IPS-15b (cell line): ENCODE measurements around the gene DNA2.
"Not testable (repeated sequence)": the region's sequence is repeated elsewhere in the genome, so short reads cannot be mapped to it uniquely, and the experiment has no call there.

ENCODE experiments used
- H3K27me3 ChIP-seq: one replicate; pipeline ENCODE4 v1.6.1; 2013; ENCODE audit warnings: low read length; ENCODE audit not compliant: control insufficient read depth, insufficient read depth
- H3K36me3 ChIP-seq: one replicate; pipeline ENCODE4 v1.6.1; 2013; ENCODE audit warnings: low read length; ENCODE audit not compliant: control insufficient read depth, insufficient read depth
- H3K4me1 ChIP-seq: one replicate; pipeline ENCODE4 v1.6.1; 2013; ENCODE audit warnings: mild to moderate bottlenecking, low read length; ENCODE audit not compliant: control insufficient read depth, insufficient read depth
- H3K4me3 ChIP-seq: one replicate; pipeline ENCODE4 v1.5.1; 2013; ENCODE audit warnings: low read depth, low read length
- H3K9ac ChIP-seq: one replicate; pipeline ENCODE4 v1.6.1; 2013; ENCODE audit warnings: low read depth, mild to moderate bottlenecking, low read length
- H3K9me3 ChIP-seq: one replicate; pipeline ENCODE4 v1.6.1; 2013; ENCODE audit warnings: mild to moderate bottlenecking, low read length; ENCODE audit not compliant: control insufficient read depth, insufficient read depth

The DNA2 gene, protein sequence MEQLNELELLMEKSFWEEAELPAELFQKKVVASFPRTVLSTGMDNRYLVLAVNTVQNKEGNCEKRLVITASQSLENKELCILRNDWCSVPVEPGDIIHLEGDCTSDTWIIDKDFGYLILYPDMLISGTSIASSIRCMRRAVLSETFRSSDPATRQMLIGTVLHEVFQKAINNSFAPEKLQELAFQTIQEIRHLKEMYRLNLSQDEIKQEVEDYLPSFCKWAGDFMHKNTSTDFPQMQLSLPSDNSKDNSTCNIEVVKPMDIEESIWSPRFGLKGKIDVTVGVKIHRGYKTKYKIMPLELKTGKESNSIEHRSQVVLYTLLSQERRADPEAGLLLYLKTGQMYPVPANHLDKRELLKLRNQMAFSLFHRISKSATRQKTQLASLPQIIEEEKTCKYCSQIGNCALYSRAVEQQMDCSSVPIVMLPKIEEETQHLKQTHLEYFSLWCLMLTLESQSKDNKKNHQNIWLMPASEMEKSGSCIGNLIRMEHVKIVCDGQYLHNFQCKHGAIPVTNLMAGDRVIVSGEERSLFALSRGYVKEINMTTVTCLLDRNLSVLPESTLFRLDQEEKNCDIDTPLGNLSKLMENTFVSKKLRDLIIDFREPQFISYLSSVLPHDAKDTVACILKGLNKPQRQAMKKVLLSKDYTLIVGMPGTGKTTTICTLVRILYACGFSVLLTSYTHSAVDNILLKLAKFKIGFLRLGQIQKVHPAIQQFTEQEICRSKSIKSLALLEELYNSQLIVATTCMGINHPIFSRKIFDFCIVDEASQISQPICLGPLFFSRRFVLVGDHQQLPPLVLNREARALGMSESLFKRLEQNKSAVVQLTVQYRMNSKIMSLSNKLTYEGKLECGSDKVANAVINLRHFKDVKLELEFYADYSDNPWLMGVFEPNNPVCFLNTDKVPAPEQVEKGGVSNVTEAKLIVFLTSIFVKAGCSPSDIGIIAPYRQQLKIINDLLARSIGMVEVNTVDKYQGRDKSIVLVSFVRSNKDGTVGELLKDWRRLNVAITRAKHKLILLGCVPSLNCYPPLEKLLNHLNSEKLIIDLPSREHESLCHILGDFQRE

DNA sequence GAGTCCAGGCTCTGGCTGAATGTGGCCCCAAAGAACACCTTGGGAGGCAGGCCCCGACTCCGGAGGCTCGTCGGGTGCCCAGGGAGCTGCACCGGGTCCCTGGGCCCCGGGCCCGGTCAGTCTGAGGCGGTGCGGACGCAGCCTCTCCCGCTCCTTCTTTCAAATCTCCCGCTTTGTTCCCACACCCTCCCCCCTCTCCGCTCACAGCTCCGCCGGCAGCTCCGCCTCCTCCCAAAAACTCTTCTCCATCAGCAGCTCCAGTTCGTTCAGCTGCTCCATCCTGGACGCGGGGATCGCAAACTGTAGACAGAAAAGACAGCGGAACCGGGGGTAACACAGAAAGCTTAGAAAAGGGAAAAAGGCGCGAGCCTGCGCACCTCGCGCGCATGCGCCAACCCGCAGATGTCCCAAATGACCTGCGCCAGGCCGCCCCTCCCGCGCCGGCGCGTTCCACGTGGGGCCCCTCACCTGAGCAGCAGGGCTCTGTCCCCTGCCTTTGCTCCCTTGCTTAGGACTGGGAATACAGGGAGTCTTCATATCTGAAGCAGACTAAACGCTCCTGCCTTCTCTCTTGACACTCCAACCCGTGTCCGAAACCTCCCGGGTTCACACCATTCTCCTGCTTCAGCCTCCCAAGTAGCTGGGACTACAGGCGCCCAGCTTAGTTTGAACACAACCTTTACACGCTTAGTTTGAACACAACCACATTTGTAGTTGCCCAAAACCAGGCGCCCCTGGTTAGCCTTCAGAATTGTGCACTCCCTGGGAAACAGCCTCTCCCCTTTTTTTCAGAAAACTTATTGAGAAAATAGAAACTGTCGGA is at the start of gene DNA2:
TSS of gene DNA2 (minus strand) at position 388 of the 823 bp plus-strand sequence. CDS start at position 279, 109 bp downstream.
- Histone ChIP-seq H3K36me3 (peaks cover 9% of the 10 kb centered on the region), H3K9ac (peak within 1 kb of the TSS; percentile 87), H3K9me3 (no peaks in the 10 kb centered on the region), H3K4me1 (peaks cover 3% of the 10 kb centered on the region), H3K27me3 (no peaks in the 10 kb centered on the region), H3K4me3 (peak within 1 kb of the TSS; percentile 86)

DNA sequence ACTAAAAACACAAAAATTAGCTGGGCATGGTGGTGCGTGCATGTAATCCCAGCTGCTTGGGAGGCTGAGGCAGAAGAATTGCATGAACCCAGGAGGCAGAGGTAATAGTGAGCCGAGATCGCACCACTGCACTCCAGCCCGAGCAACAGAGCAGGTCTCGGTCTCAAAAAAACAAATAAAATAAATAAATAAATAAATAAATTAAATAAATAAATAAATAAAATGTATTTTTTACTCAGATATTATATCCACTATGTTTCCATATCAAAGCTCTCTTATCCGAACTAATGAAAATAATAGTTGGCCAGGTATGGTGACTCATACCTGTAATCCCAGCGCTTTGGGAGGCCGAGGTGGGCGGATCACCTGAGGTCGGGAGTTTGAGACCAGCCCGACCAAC is 46.8 kb upstream of the DNA2 start:
- not testable (repeated sequence) for H3K9ac ChIP-seq, H3K4me3 ChIP-seq, H3K4me1 ChIP-seq, H3K36me3 ChIP-seq, H3K27me3 ChIP-seq, H3K9me3 ChIP-seq

DNA sequence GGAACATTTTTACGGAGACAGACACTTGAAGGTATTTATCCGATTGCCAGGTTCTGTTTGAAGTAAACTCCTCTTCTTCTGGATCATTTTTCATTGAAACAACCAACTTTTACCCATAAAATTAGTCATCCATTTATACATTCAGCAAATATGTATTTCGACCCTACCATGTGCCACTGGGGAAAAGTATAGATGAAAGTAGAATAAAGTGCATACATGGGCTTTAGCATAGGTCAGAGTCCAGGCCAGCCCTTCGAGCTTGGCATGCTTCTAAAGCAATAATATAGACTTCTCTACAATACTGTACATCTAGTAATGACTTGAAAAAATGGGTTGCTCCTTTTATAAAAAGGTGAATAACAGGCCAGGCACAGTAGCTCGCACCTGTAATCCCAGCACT is 45.4 kb upstream of the DNA2 start:
- Histone ChIP-seq H3K9me3 (no peaks in the 10 kb centered on the region), H3K4me3 (no peak overlapping the region), H3K36me3 (no peaks in the 10 kb centered on the region), H3K9ac (no peak overlapping the region), H3K27me3 (no peaks in the 10 kb centered on the region), H3K4me1 (no peaks in the 10 kb centered on the region)

DNA sequence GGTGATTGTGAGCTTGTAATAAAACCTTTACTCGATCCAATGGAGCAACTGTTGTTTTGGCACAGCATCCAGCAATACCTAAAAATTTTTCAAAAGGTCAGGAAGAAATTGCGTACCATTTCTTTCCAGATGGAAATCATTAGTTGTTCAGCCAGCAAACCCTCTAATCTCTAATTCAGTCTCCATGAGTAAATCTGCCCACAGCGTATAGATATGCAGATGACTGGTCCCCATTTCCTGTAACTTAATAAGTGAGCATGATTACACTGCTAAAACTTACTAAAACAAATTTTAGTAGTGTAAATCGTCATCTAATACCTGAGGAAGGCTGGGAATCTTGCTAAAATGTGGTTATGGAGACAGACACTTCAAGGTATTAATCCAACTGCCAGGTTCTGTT is 45.0 kb upstream of the DNA2 start:
- Histone ChIP-seq H3K9ac (no peak overlapping the region), H3K9me3 (no peaks in the 10 kb centered on the region), H3K4me3 (no peak overlapping the region), H3K27me3 (no peaks in the 10 kb centered on the region), H3K36me3 (peaks cover 2% of the 10 kb centered on the region), H3K4me1 (no peaks in the 10 kb centered on the region)

DNA sequence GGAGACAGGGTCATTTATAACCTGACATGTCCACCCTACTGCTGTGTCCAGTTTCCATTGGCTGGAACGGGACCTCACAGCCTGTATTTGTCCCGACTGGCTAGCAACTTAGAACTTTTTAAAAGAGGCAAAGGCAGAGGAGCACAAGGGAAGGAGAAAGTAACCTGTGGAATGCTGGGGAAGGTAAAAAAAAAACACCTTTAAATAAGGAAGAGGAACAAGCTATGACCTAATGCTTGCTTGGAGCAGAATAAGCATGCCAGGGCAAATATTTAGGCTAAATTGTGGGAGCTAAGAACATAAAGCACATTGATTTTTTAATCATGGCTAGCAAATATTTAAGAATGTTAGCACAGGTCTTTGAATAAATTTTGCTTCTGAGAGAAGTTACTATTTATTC is 44.4 kb upstream of the DNA2 start:
- H3K36me3 ChIP-seq, H3K4me1 ChIP-seq, H3K9ac ChIP-seq, H3K4me3 ChIP-seq, H3K9me3 ChIP-seq, H3K27me3 ChIP-seq: not testable (repeated sequence)

DNA sequence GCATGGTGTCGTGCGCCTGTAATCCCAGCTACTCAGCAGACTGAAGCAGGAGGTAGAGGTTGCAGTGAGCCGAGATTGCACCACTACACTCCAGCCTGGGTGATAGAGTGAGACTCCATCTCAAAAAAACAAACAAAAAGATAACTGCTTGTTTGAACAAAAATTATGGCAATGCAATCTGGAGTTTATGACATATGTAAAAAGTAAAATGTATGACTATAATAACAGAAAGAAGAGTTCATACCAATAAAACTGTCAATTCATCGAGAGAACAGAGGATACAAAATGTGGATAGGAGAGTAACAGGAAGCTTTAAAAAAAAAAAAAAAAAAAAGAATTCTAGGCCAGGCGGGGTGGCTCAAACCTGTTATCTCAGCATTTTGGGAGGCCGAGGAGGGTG is 36.3 kb upstream of the DNA2 start:
- H3K27me3 ChIP-seq = no peaks in the 10 kb centered on the region
- peaks cover 4% of the 10 kb centered on the region for H3K36me3 ChIP-seq
- no peaks in the 10 kb centered on the region for H3K4me1 ChIP-seq
- H3K4me3 ChIP-seq = no peak overlapping the region
- H3K9ac ChIP-seq = no peak overlapping the region
- no peaks in the 10 kb centered on the region for H3K9me3 ChIP-seq

DNA sequence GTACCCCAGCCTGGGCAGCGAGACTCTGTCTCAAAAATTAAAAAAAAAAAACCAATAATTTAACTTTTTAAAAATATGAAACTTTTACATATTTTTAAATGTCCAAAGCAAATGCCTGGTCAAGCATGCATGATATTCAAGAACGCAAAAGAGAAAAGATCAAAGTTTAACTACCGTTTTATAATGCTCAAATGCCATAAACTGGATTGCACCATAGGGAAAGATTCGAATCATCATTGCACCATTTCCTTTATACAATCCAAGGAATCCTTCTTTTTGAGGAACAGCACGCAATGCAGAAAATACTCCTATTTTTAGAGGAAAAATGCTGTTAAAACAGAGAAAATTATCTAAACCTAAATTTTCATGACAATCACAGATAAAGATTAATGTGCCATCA is 34.6 kb upstream of the DNA2 start:
- no peak overlapping the region for H3K9ac ChIP-seq
- H3K36me3 ChIP-seq = peaks cover 2% of the 10 kb centered on the region
- H3K9me3 ChIP-seq = no peaks in the 10 kb centered on the region
- H3K4me1 ChIP-seq = no peaks in the 10 kb centered on the region
- no peaks in the 10 kb centered on the region for H3K27me3 ChIP-seq
- H3K4me3 ChIP-seq = no peak overlapping the region

DNA sequence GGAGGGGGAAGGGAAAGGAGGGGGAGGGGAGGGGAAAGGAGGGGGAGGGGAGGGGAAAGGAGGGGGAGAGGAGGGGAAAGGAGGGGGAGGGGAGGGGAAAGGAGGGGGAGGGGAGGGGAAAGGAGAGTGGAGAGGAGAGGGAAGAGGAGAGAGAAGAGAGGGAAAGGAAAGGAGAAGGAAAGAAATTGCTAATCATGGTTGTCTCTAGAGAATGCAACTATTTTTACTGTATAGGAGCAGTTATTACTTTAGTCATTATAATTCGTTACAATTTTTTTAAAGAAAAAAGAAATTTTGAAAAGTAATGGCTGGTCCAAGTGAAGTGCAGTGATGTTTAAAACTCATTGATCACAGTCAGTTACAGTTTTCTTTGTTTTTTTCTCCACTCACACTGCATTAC is 31.1 kb upstream of the DNA2 start:
- H3K4me1 ChIP-seq = no peaks in the 10 kb centered on the region
- no peak overlapping the region for H3K9ac ChIP-seq
- H3K36me3 ChIP-seq = peaks cover 3% of the 10 kb centered on the region
- no peaks in the 10 kb centered on the region for H3K27me3 ChIP-seq
- H3K9me3 ChIP-seq = no peaks in the 10 kb centered on the region
- no peak overlapping the region for H3K4me3 ChIP-seq

DNA sequence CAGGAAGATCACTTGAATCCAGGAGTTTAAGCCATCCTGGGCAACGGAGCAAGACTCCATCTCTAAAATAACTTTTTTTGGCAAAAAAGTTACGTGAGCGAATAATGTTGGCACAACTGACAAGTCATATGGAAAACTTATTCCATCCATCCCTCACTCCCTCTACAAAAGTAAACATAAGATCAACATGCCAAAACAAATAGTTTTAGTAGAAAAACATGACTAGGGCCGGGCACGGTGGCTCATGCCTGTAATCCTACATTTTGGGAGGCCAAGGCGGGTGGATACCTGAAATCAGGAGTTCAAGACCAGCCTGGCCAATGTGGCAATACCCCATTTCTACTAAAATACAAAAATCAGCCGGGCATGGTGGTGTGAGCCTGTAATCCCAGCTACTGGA is 29.9 kb upstream of the DNA2 start:
- Histone ChIP-seq H3K27me3 (no peaks in the 10 kb centered on the region), H3K36me3 (peaks cover 3% of the 10 kb centered on the region), H3K4me3 (no peak overlapping the region), H3K9ac (no peak overlapping the region), H3K9me3 (no peaks in the 10 kb centered on the region), H3K4me1 (peaks cover 3% of the 10 kb centered on the region)

DNA sequence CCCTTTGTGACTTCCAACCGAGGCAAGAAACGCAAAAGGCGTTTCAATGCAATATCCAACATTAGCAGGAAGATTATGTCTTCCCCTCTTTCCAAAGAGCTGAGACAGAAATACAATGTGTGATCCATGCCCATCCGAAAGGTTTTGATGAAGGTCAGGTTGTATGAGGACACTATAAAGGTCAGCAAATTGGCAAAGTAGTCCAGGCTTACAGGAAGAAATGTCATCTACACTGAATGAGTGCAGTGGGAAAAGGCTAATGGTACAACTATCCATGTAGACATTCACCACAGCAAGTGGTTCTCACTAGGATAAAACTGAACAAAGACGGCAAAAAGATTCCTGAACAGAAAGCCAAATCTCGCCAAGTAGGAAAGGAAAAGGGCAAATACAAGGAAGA is 27.8 kb upstream of the DNA2 start:
- H3K36me3 ChIP-seq = peaks cover 3% of the 10 kb centered on the region
- H3K4me3 ChIP-seq = no peak overlapping the region
- H3K9me3 ChIP-seq = no peaks in the 10 kb centered on the region

DNA sequence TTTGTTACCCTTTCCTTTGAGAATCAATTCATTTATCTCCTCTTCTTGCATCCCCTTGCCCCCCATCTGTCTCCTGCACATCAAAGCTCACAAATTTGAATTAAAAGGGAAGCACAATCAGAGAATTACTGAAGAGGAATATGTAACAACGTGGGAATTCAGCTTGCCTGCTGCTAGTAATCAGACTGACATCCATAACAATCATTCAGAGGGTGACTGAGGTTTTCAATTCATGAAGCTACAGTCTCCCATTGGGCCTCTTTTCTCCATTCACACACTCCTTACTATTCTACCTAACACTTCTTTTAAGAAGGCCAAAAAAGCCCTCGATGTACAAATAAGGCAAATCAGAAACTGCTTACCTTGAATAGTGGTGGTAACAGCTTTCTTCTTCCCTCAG is 24.3 kb upstream of the DNA2 start:
- peaks cover 2% of the 10 kb centered on the region for H3K36me3 ChIP-seq
- no peak overlapping the region for H3K9ac ChIP-seq

More for the DNA sequence above, 27.8 kb upstream of the DNA2 start:
- Histone ChIP-seq H3K27me3 (no peaks in the 10 kb centered on the region), H3K9ac (no peak overlapping the region), H3K4me1 (peaks cover 11% of the 10 kb centered on the region)

More for the DNA sequence above, 24.3 kb upstream of the DNA2 start:
- H3K4me1 ChIP-seq = peaks cover 11% of the 10 kb centered on the region
- H3K9me3 ChIP-seq = no peaks in the 10 kb centered on the region
- no peaks in the 10 kb centered on the region for H3K27me3 ChIP-seq
- H3K4me3 ChIP-seq = no peak overlapping the region
